GM21423 (cell line): Measurements from ENCODE around the gene GPANK1.
A peak's percentile ranks its signal among the peaks of the same experiment; 100 is the strongest.

Source experiments
- ATAC-seq: cut with Tn5 transposase; IDR thresholded peaks from one replicate; pipeline ENCODE4 v1.9.1; 2021; ENCODE audit warnings: mild to moderate bottlenecking, moderate library complexity; ENCODE audit not compliant: unreplicated experiment

Gene GPANK1

DNA sequence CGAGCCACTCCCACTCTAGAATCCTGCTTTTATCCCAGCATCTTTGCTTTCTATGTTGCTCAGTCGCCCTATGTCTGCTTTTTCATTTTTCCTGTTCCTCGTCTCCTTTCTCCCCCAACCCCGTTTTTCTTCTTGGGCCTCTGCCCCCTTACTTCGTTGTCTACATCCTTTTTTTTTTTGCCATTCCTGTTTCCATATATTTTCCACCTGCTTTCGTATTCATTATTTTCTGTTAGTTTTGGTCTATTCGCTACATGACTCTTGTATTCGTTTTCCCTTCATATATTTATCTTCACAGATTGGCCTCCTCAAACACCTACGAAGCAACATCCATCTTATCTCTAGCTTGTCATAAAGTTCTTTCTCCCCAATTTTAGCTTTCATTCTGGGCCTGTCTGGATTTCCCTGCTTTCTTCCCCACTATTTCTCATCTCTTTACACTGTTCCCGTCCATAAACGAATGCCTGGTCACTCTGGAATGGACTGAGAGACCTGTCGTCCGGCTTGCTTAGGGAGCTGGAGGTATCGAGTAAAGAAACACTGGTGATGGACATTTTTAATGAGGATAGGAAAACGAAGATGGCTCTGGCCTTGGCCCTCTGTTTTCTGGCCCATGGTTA is 43.4 kb downstream of the GPANK1 start:
- ATAC-seq, result no peak

DNA sequence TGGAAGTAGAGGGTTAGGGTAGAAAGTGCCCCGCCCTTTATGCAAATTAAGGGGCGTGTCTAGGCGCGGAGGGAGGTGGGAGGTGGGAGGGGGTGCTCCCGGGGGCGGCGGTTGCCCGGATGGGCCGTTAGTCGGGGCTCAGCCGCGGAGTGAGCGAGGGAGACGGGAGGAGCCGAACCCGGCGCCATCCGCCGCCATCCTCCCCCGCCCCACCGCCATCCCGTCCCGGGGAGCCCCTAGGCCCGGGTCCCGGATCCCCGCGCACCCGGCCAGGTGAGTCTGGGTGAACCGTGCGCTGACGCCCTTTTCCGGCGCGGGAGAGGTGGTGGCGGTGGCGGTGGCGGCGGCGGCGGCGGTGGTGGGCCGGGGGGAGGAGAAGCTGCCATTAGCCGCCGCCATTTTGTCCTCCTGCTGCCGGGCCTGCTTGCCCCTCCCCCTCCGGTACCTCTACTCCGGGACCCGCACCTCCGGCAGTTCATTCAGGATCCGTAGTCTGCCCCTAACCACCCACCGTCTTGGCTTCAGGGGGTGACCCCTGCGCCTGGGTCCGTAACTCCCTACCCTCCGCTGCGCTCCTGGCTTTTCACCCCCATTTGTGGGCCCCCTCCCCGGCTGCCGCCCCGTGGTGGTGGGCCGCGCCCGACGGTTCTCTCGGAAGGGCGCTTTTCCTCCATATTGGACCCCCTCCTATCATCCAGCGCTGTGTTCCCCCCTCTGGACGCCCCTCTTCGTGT is 44.0 kb downstream of the GPANK1 start, which contains the start of gene PRRC2A:
Gene PRRC2A, plus strand, starts transcription at position 130 of the 734 bp plus-strand sequence. CDS start 2,075 bp downstream, outside the sequence.
- peak; percentile 17 for ATAC-seq

DNA sequence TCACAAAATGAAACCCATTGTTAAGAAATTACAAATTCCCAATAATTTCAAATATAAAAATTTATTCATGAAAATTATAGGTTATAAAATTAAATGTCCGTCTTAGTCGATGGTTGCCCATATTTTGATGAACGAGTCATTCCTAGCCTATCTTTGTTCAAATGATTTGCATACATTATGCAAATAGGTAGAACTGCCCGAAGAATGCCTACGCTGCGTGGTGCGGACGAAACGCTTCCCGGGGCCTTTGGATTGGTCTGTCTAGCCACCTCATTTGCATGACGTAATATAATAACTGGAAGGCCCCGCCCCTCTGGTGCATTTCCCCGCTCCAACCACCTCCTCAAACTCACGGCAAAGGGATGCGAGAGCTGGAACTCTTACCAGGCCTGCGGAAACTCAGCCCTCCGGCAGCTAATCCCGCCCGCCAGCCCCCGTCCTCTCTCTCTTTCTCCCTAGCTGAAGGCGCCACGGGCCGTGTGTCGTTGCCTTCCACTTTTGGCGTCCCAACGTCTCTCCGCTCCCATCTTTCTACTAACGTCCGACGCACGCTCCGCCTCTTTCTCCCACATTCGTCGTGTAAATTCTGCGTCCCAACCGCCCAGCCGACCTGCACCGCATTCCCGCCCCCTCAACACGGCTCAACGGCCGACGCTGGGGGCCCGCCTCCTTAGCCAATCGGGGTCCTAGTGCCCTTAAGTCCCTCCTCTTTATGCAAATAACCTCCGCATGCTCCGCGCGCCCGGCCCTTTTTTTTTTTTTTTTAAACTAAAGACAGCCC is 44.8 kb downstream of the GPANK1 start:
- peak; percentile 78 for ATAC-seq

DNA sequence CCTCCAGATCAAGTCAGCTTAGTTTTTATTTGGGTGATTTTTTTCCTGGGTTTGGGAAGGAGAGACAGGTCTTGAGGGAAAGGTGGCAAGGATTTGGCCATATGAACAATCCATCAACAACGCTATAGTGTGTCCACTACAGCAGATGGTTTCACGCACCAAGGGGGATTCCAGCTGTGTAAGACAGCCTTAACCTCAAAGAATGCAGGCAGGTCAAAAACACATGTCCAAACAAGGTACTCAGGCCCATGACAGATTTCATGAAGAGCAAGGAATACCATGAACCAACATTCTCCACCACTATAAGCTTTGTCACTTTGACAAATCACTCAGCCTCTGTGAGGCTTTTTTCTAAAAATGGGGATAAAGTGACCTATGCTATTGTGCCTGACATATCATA is 47.8 kb downstream of the GPANK1 start:
- ATAC-seq, result no peak

DNA sequence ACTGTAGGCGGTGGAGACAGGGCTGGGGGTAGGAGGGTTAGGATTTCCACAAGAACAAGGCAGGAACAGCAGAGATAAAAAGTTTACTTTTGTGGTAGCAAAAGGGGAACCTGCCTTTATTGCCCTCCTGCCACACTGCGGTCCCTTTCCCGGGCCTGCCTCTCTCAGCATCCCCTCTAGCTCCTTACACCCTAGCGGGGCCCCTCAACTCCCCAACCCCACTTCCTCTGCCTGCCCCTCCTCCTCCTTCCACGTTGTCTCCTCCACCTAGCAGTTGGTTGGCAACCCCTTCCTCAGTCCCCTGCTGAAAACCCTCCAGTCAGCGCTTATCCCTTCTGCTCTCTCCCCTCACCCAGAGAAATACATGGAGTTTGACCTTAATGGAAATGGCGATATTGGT is 49.0 kb downstream of the GPANK1 start:
- ATAC-seq, result no peak

DNA sequence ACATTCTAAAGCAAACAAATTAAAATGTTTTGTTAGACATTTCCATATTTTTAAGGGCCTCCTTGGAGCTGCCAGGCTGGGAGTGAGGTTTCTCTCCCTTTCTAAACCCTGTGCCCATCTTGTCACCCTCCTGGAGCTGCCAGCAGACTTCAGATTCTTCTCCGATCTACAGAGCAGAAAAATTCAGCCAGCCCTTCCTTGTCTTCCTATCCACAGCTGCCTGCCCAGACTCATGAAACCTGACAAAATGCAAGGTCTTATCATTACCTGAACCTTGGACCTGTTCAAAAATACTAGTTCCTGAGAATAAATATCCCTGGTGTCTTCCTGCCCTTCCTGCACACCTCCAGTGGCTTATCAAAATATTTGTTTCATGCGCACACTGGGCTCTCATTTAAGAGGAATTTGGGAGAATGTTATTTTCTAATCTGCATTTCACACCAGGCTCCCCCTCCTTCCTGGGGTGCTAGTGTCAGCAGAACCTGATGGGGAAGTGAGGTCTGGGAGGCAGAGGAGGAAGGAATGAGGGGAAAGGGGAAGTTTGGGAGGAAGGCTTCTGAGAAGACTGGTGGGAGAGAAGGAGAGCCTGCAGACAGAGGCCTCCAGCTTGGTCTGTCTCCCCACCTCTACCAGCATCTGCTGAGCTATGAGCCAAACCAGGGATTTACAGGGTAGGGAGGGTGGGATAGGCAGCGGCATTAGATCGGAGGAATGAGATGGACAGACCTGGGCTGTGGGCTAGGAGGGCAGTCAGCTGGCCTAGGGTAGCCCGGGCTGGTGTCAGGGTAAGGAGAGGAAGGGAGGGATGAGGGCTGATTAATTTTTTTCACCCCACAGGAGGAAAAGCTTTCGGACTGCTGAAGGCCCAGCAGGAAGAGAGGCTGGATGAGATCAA is 49.9 kb downstream of the GPANK1 start, which contains the start of gene AIF1:
Gene AIF1, plus strand, starts transcription at position 551 of the 895 bp plus-strand sequence. Its CDS starts 96 bp downstream, at position 647.
- ATAC-seq, result no peak

DNA sequence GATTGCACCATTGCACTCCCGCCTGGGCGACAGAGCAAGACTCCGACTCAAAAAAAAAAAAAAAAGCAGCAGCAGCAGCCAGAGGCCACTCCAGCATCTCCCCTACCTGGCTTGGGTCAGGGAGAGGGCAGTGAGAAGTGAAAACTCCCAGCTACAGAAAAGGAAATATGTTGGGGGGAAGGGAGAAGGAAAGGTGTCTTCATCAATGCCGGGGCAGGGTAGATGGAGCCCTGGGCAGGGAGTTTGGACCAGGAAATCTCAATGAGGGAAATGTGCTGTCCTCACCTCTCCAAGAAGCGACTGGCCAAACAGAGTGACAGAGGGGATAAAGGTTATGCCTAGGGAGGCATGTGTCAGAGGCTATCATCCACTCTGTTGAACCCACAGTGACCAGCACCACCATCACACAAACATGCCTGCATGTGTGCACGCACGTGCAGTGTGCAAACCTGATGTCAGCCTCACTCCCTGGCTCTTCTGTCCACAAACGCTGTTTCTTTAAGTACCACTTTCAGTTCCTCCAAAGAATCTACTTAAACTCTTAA is 50.6 kb downstream of the GPANK1 start:
- no peak for ATAC-seq
